ENCODE results near the gene CXorf58.

- no peak for TF ChIP-seq CTCF (IDR thresholded peaks at IDR 0.05; ENCODE audit: borderline replicate concordance, extremely low read depth, low read length, poor library complexity, severe bottlenecking)
- no peak for TF ChIP-seq EZH2 (IDR thresholded peaks at IDR 0.05; ENCODE audit: borderline replicate concordance, low read depth, low read length, severe bottlenecking)
These were observed 24.0 kb upstream of the CXorf58 start for GRCh38 chrX:23883737-23884354.

All from DND-41 (cell line).